GM18498 (cell line): Measurements from ENCODE around the gene ST6GALNAC5.

Experiments used
- ATAC-seq: cut with Tn5 transposase; IDR thresholded peaks from one replicate; pipeline ENCODE4 v1.9.1; 2021; ENCODE audit warnings: mild to moderate bottlenecking, moderate library complexity; ENCODE audit not compliant: unreplicated experiment

Gene ST6GALNAC5

DNA sequence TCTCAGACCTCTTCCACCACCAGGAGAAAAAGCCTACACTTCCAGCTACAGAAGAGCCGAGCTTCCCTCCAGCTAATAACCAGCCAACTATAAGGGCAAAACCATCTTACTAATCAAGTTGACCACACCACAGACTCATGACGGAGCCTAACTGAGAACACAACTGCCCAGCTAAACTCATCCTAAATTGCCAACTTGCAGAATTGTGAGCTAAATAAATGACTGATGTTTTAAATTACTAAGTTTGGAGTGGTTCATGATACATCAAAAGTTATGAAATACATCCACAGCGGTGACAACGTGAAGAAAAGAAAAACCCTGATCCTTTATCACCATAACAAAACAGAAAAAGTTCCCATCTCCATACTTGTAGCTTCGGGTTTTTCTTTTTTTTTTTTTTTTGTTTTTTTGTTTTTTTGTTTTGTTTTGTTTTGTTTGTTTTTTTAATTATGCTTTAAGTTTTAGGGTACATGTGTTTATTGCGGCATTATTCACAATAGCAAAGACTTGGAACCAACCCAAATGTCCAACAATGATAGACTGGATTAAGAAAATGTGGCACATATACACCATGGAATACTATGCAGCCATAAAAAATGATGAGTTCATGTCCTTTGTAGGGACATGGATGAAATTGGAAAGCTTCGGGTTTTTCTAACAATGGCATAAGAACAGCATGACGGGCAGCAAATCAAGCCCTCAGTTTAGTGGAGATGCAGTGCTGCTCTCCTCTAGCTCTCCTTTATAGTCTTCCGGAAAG, 229.4 kb downstream of the ST6GALNAC5 start:
- ATAC-seq = no peak

- ATAC-seq = no peak
Observed at GRCh38 chr1:77100875-77101274, 233.6 kb downstream of the ST6GALNAC5 start.

GRCh38 chr1:77103486-77103885, 236.2 kb downstream of the ST6GALNAC5 start:
- no peak for ATAC-seq

DNA sequence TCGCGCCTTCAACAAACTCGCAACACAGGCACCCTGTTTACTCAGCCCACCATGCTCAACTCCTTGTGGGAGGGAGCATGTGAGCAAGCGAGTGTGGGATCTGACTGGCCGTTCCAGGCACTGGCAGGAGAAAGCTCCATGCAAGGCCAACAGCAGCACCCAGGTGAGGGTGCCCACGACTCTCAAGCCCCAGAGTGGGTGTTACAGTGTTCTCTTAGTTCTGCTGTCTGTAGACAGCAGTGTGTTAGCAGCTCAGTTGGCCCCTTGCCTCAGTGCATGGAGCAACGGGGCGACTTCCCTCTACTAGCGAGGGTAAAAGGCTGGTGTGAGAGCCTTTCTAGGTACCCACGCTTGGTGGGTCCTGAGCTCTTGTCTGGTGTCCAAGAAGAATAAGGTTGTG, 237.4 kb downstream of the ST6GALNAC5 start:
- ATAC-seq = no peak
